IMR-90 (cell line): ENCODE measurements around the gene GPC5. TPM values are rescaled to one million over a fixed set of nuclear protein-coding genes. Genes with fewer than 3 reads are reported as not detected.
"Not testable (repeated sequence)": the region's sequence is repeated elsewhere in the genome, so short reads cannot be mapped to it uniquely, and the experiment has no call there.

Experiments
- ATAC-seq: fragments of 200-7000 bp; cut with Tn5 transposase; 2 replicates; pipeline ENCODE4 v1.9.1; 2020; ENCODE audit warnings: low read depth, mild to moderate bottlenecking, moderate library complexity
- BruUV-seq: library from RNA; stranded (reverse); fragments of 400-500 nt; replicated peaks from 2 replicates; lab custom pipeline; 2021; lab: Mats Ljungman, UMichigan
- CTCF ChIA-PET: fragments of 300-600 bp; formaldehyde crosslinking; extraction: SDS; loops from one replicate; lab custom pipeline; 2021; ENCODE audit warnings: antibody characterized with exemption; lab: Yijun Ruan, JAX
- POLR2A ChIA-PET: fragments of 300-600 bp; sonication (Branson Sonifier 250); formaldehyde crosslinking; loops from one replicate; lab custom pipeline; 2022; ENCODE audit warnings: antibody characterized with exemption; ENCODE audit not compliant: unreplicated experiment; lab: Charles Lee
- DNase-seq: peaks from one replicate; pipeline ENCODE4 v3.0.0; 2013
- H2AFZ ChIP-seq: replicated peaks from 2 replicates; pipeline ENCODE3; 2013; ENCODE audit warnings: low read length, mild to moderate bottlenecking; ENCODE audit not compliant: poor library complexity
- H2AK5ac ChIP-seq: 2 replicates; pipeline ENCODE4 v1.6.1; 2013; ENCODE audit warnings: low read depth, low read length, inconsistent platforms
- H2AK9ac ChIP-seq: replicated peaks from 2 replicates; pipeline ENCODE3; 2013; ENCODE audit warnings: mild to moderate bottlenecking, low read depth, low read length, moderate library complexity; ENCODE audit not compliant: poor library complexity
- H2BK120ac ChIP-seq: 2 replicates; pipeline ENCODE4 v1.6.1; 2013; ENCODE audit warnings: low read depth, low read length, inconsistent platforms
- H2BK15ac ChIP-seq: 3 replicates; pipeline ENCODE4 v1.6.1; 2013; ENCODE audit warnings: low read depth, low read length, inconsistent platforms
- H2BK20ac ChIP-seq: 2 replicates; pipeline ENCODE4 v1.6.1; 2013; ENCODE audit warnings: low read depth, mild to moderate bottlenecking, inconsistent platforms, low read length, moderate library complexity
- H2BK5ac ChIP-seq: 2 replicates; pipeline ENCODE4 v1.6.1; 2013; ENCODE audit warnings: mild to moderate bottlenecking, low read depth, low read length, inconsistent platforms; ENCODE audit not compliant: poor library complexity, severe bottlenecking
- H3K14ac ChIP-seq: replicated peaks from 2 replicates; pipeline ENCODE4 v1.6.1; 2013; ENCODE audit warnings: low read depth, low read length, inconsistent platforms
- H3K18ac ChIP-seq: 2 replicates; pipeline ENCODE4 v1.6.1; 2013; ENCODE audit warnings: low read depth, low read length, control low read depth
- H3K23ac ChIP-seq: 2 replicates; pipeline ENCODE4 v1.6.1; 2013; ENCODE audit warnings: low read depth, low read length, inconsistent platforms
- H3K27ac ChIP-seq: 2 replicates; pipeline ENCODE4 v1.5.1; 2013; ENCODE audit warnings: mild to moderate bottlenecking, control low read depth, low read length; ENCODE audit not compliant: insufficient read depth
- H3K27me3 ChIP-seq: 2 replicates; pipeline ENCODE4 v1.6.1; 2013; ENCODE audit warnings: low read length; ENCODE audit not compliant: control insufficient read depth, insufficient read depth
- H3K36me3 ChIP-seq: 2 replicates; pipeline ENCODE4 v1.6.1; 2013; ENCODE audit warnings: low read length, mixed read lengths; ENCODE audit not compliant: control insufficient read depth, insufficient read depth
- H3K4ac ChIP-seq: 2 replicates; pipeline ENCODE4 v1.6.1; 2013; ENCODE audit warnings: low read depth, low read length, inconsistent platforms
- H3K4me1 ChIP-seq: 2 replicates; pipeline ENCODE4 v1.6.1; 2013; ENCODE audit warnings: low read length, mixed read lengths; ENCODE audit not compliant: control insufficient read depth, insufficient read depth
- H3K4me2 ChIP-seq: 2 replicates; pipeline ENCODE4 v1.6.1; 2013; ENCODE audit warnings: low read depth, mild to moderate bottlenecking, control low read depth, low read length, moderate library complexity
- H3K4me3 ChIP-seq: 2 replicates; pipeline ENCODE4 v1.5.1; 2013; ENCODE audit warnings: low read depth, mild to moderate bottlenecking, control low read depth, low read length, moderate library complexity; ENCODE audit not compliant: insufficient read depth
- H3K56ac ChIP-seq: 2 replicates; pipeline ENCODE4 v1.6.1; 2013; ENCODE audit warnings: low read length, inconsistent platforms; ENCODE audit not compliant: insufficient read depth; ENCODE audit errors: extremely low read depth
- H3K79me1 ChIP-seq, 2 experiments: 2 replicates each; pipeline ENCODE4 v1.6.1; 2013; ENCODE audit warnings: low read length in 2 of 2, inconsistent platforms in 1 of 2, low read depth in 1 of 2
- H3K9ac ChIP-seq: 2 replicates; pipeline ENCODE4 v1.6.1; 2013; ENCODE audit warnings: low read depth, low read length, control low read depth
- H3K9me1 ChIP-seq: 2 replicates; pipeline ENCODE4 v1.6.1; 2013; ENCODE audit warnings: low read length, inconsistent platforms; ENCODE audit not compliant: insufficient read depth
- H3K9me3 ChIP-seq: 2 replicates; pipeline ENCODE4 v1.6.1; 2013; ENCODE audit warnings: low read length; ENCODE audit not compliant: control insufficient read depth, insufficient read depth
- H4K20me1 ChIP-seq: 2 replicates; pipeline ENCODE4 v1.6.1; 2013; ENCODE audit warnings: low read length, inconsistent platforms; ENCODE audit not compliant: insufficient read depth
- H4K5ac ChIP-seq: 2 replicates; pipeline ENCODE4 v1.6.1; 2013; ENCODE audit warnings: mild to moderate bottlenecking, low read depth, low read length, control low read depth
- H4K8ac ChIP-seq, 2 experiments: 2 replicates each; pipeline ENCODE4 v1.6.1; 2013; ENCODE audit warnings: low read depth in 2 of 2, low read length in 2 of 2, control low read depth in 1 of 2, inconsistent platforms in 1 of 2
- H4K91ac ChIP-seq: 2 replicates; pipeline ENCODE4 v1.6.1; 2013; ENCODE audit warnings: low read depth, low read length, inconsistent platforms; ENCODE audit not compliant: insufficient read depth
- WGBS, 2 experiments: methylation state at CpG; one replicate each; pipeline versions ENCODE4 v1.1.5 to v1.1.7; 2013; ENCODE audit warnings: missing lambda C conversion rate in 2 of 2; ENCODE audit not compliant: insufficient read length in 1 of 2; ENCODE audit errors: extremely low coverage in 2 of 2; 5-methylcytosine and 5-hydroxymethylcytosine counted together
- dilution Hi-C: fragments of 300-500 bp; cut with HindIII; formaldehyde crosslinking; loops from one replicate; pipeline ENCODE4 v1.14.3; 2018; ENCODE audit warnings: low sequenced_read_pairs; ENCODE audit not compliant: unreplicated experiment
- in situ Hi-C: fragments of 300-500 bp; cut with MboI; formaldehyde crosslinking; loops from 3 replicates; pipeline ENCODE4 v1.14.3; 2019; ENCODE audit warnings: low sequenced_read_pairs, inconsistent platforms, mixed read lengths
- intact Hi-C: fragments of 100-400 bp; cut with micrococcal nuclease; formaldehyde crosslinking; loops from 2 replicates; pipeline ENCODE4 v1.10.0; 2022
- polyA plus RNA-seq, 3 experiments: library from polyadenylated mRNA; depleted of rRNA; stranded (reverse); fragments of >200 nt; gene quantifications; 2 replicates each; pipeline ENCODE4 v1.2.3, GENCODE V29; 2012; ENCODE audit warnings: low replicate concordance in 1 of 3
- total RNA-seq: library from RNA; depleted of rRNA; stranded (reverse); fragments of >200 nt; gene quantifications from 2 replicates; pipeline ENCODE4 v1.2.3, GENCODE V29; 2012
- TF ChIP-seq, protein P1 (sequence below): conservative IDR thresholded peaks from 2 replicates; pipeline ENCODE4 v1.5.1; 2012; ENCODE audit warnings: mild to moderate bottlenecking, low read depth, low read length, improper control_type of control experiment

GPC5 gene
- total and polyA plus RNA-seq, 2 of the 4 experiments (the other 2 are of a cell fraction) = 0.94 to 1.8 TPM

DNA sequence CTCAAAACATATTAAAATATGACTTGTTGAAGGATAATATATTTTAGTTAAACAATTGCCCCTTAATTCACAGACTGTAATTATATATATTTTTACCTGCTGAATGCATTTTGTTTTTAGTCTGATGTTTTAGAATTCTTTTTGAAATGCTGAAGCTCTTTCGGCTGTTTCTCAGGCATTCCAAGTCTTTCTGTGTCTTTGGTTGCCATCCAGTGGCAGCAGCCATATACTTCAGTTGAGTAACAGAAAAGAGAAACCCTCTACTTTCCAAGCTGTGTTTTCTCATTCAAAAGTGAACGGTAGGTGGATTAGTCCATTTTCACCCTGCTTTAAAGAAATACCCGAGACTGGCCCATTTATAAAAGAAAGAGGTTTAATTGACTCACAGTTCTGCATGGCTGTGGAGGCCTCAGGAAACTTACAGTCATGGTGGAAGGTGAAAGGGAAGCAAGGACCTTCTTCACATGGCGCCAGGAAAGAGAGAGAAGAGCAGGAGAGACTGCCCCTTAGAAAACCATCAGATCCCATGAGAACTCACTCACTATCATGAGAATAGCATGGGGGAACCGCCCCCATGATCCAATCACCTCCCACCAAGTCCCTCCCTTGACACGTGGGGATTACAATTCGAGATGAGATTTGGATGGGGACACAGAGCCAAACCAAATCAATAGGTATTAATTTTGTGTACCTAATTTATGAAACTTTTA lies 383.7 kb downstream of the GPC5 start:
- H2AK5ac ChIP-seq, intact Hi-C loops, H3K56ac ChIP-seq, H3K9ac ChIP-seq, H3K4me2 ChIP-seq, POLR2A ChIA-PET, H3K9me3 ChIP-seq, CTCF ChIA-PET, H3K27me3 ChIP-seq, H2BK15ac ChIP-seq, H3K79me1 ChIP-seq, H3K4me1 ChIP-seq, H3K4ac ChIP-seq, H3K27ac ChIP-seq, H3K18ac ChIP-seq, H2BK5ac ChIP-seq, H3K36me3 ChIP-seq, H2BK20ac ChIP-seq, ATAC-seq, H3K4me3 ChIP-seq, H3K9me1 ChIP-seq, dilution Hi-C loops, BruUV-seq, H2BK120ac ChIP-seq, H4K8ac ChIP-seq, H4K91ac ChIP-seq, H4K5ac ChIP-seq, H4K20me1 ChIP-seq, H2AK9ac ChIP-seq, in situ Hi-C loops, H3K23ac ChIP-seq, H3K14ac ChIP-seq, H2AFZ ChIP-seq: not testable (repeated sequence)
- peak; percentile 1 for DNase-seq
- TF ChIP-seq, protein P1, sequence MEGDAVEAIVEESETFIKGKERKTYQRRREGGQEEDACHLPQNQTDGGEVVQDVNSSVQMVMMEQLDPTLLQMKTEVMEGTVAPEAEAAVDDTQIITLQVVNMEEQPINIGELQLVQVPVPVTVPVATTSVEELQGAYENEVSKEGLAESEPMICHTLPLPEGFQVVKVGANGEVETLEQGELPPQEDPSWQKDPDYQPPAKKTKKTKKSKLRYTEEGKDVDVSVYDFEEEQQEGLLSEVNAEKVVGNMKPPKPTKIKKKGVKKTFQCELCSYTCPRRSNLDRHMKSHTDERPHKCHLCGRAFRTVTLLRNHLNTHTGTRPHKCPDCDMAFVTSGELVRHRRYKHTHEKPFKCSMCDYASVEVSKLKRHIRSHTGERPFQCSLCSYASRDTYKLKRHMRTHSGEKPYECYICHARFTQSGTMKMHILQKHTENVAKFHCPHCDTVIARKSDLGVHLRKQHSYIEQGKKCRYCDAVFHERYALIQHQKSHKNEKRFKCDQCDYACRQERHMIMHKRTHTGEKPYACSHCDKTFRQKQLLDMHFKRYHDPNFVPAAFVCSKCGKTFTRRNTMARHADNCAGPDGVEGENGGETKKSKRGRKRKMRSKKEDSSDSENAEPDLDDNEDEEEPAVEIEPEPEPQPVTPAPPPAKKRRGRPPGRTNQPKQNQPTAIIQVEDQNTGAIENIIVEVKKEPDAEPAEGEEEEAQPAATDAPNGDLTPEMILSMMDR = 0 out of 2 replicates have a peak, but pooled peaks have one; percentile 9
- WGBS, 2 experiments = 20% methylated on average over 1 of the region's 7 CpGs; no CpG with 5 or more reads in 1 of the 2 experiments
